Gastroesophageal sphincter (tissue), 4 donors: Measurements from ENCODE around the gene FAM240A. TPM values are rescaled to one million over a fixed set of nuclear protein-coding genes. Genes with fewer than 3 reads are reported as not detected.

ENCODE experiments used
- ATAC-seq: fragments of 150-250 bp; one replicate; pipeline ENCODE4 v1.9.1; 2016; ENCODE audit warnings: mild to moderate bottlenecking, moderate library complexity
- H3K27ac ChIP-seq, 4 donors: fragments of 200-600 bp; sonication (generic) in 3 of 4; 1 replicate in 3 of 4; 2 replicates in 1 of 4; pipeline ENCODE4 v1.5.1; 2016 to 2019
- H3K27me3 ChIP-seq: fragments of 200-600 bp; sonication (generic); one replicate; pipeline ENCODE4 v1.5.1; 2019
- H3K36me3 ChIP-seq, 2 donors: fragments of 200-600 bp; sonication (generic); one replicate each; pipeline ENCODE4 v1.5.1; 2019; ENCODE audit warnings: control low read depth in 1 of 2
- H3K4me1 ChIP-seq, 3 donors: fragments of 200-600 bp; sonication (generic); 1 replicate in 2 of 3; 2 replicates in 1 of 3; pipeline ENCODE4 v1.5.1; 2016 to 2019; ENCODE audit warnings: control low read depth in 2 of 3
- H3K4me3 ChIP-seq, 2 donors: fragments of 200-600 bp; sonication (generic); one replicate each; pipeline ENCODE4 v1.5.1; 2019; ENCODE audit warnings: mild to moderate bottlenecking in 1 of 2, moderate library complexity in 1 of 2
- H3K9me3 ChIP-seq, 3 donors: fragments of 200-600 bp; sonication (generic); one replicate each; pipeline ENCODE4 v1.5.1; 2017 to 2019; ENCODE audit warnings: control low read depth in 2 of 3
- EP300 ChIP-seq: sonication (generic); formaldehyde crosslinking; IDR thresholded peaks from one replicate; pipeline ENCODE4 v1.6.1; 2017; ENCODE audit warnings: antibody characterized with exemption, mild to moderate bottlenecking
- POLR2A ChIP-seq, 2 donors: fragments of 450-650 bp; IDR thresholded peaks; one replicate each; pipeline ENCODE4 v1.6.1; 2017; ENCODE audit warnings: antibody characterized with exemption in 2 of 2, mild to moderate bottlenecking in 2 of 2, moderate library complexity in 1 of 2
- POLR2AphosphoS5 ChIP-seq: sonication (generic); formaldehyde crosslinking; IDR thresholded peaks from one replicate; pipeline ENCODE4 v1.6.1; 2017; ENCODE audit warnings: antibody characterized with exemption
- WGBS, 2 donors: methylation state at CpG; one replicate each; pipeline ENCODE4 v1.1.5; 2018; ENCODE audit warnings: low coverage in 1 of 2; 5-methylcytosine and 5-hydroxymethylcytosine counted together
- total RNA-seq, 4 donors: library from RNA; depleted of rRNA; stranded (reverse); fragments of >200 nt; gene quantifications; one replicate each; pipeline ENCODE4 v1.1.0, GENCODE V29; 2016
- TF ChIP-seq, protein P1 (sequence below), 4 experiments: fragments of 200-600 bp in 2 of 4; fragments of 450-650 bp in 2 of 4; sonication (generic) in 1 of 4; IDR thresholded peaks; one replicate each; pipeline ENCODE4 v1.5.1; 2017 to 2019; ENCODE audit warnings: antibody characterized with exemption in 4 of 4, mild to moderate bottlenecking in 2 of 4, moderate library complexity in 2 of 4

FAM240A gene
- total RNA-seq, 4 donors from 2014 or later = not detected

DNA sequence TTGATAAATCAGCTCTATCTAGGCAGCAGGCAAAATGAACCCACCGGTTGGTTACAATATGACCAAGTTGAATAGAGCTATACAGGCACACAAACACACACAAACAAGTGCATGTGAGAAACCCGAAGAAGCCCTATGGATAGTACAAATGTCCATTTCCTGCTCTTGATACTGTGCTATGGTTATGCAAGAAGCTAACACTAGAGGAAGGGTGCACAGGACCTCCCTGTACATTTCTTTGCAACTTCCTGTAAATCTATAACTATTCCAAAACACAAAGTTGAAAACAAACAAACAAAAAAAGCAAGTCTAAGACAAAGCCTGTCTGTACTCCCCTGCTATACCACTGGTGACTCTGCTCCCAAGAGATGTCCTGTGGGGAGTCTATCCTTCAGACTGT, 8.2 kb upstream of the FAM240A start:
- ATAC-seq = no peak
- Histone ChIP-seq H3K4me1 (no peaks in the 10 kb centered on the region), H3K27me3 (peaks cover under 1% of the 10 kb centered on the region), H3K9me3 (no peaks in the 10 kb centered on the region), H3K27ac (no peak overlapping the region), H3K36me3 (no peaks in the 10 kb centered on the region), H3K4me3 (no peak overlapping the region)
- 50 to 80% methylated on average over 1 to 2 of the region's 2 CpGs for WGBS, 2 donors
- TF ChIP-seq POLR2A (IDR thresholded peaks at IDR 0.05) (no peak), POLR2AphosphoS5 (no peak), EP300 (no peak)
- TF ChIP-seq, protein P1, sequence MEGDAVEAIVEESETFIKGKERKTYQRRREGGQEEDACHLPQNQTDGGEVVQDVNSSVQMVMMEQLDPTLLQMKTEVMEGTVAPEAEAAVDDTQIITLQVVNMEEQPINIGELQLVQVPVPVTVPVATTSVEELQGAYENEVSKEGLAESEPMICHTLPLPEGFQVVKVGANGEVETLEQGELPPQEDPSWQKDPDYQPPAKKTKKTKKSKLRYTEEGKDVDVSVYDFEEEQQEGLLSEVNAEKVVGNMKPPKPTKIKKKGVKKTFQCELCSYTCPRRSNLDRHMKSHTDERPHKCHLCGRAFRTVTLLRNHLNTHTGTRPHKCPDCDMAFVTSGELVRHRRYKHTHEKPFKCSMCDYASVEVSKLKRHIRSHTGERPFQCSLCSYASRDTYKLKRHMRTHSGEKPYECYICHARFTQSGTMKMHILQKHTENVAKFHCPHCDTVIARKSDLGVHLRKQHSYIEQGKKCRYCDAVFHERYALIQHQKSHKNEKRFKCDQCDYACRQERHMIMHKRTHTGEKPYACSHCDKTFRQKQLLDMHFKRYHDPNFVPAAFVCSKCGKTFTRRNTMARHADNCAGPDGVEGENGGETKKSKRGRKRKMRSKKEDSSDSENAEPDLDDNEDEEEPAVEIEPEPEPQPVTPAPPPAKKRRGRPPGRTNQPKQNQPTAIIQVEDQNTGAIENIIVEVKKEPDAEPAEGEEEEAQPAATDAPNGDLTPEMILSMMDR (IDR thresholded peaks at IDR 0.05) = no peak

DNA sequence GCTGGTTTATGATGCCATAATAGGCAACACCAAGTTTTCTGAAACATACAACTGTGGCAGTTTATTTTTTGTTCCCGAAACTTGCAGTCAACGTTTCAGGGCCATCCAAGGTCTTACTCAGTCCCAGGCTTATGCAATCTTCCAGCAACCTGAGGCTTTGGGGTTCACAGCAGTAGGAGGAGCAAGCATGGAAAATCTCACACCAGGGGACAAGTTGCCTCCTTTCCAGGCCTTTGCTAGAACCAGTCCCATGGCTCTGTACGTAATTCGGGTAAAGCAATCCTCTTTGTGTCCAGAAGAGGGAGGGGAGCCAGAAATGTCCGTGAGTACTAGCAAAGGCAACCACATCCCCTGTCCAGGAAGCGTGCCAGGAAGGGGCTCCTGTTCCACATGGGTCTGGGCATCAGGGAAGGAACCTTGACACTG, 4.7 kb upstream of the FAM240A start:
- Histone ChIP-seq H3K36me3 (no peaks in the 10 kb centered on the region), H3K27ac (no peak overlapping the region), H3K27me3 (peaks cover 8% of the 10 kb centered on the region), H3K4me3 (no peak overlapping the region), H3K9me3 (no peaks in the 10 kb centered on the region), H3K4me1 (no peaks in the 10 kb centered on the region)
- WGBS, 2 donors = 48 to 59% methylated on average over 2 to 4 of the region's 6 CpGs
- TF ChIP-seq, protein P1 (IDR thresholded peaks at IDR 0.05) = no peak
- TF ChIP-seq POLR2A (IDR thresholded peaks at IDR 0.05) (no peak), POLR2AphosphoS5 (no peak), EP300 (no peak)
- peak; percentile 42 for ATAC-seq

DNA sequence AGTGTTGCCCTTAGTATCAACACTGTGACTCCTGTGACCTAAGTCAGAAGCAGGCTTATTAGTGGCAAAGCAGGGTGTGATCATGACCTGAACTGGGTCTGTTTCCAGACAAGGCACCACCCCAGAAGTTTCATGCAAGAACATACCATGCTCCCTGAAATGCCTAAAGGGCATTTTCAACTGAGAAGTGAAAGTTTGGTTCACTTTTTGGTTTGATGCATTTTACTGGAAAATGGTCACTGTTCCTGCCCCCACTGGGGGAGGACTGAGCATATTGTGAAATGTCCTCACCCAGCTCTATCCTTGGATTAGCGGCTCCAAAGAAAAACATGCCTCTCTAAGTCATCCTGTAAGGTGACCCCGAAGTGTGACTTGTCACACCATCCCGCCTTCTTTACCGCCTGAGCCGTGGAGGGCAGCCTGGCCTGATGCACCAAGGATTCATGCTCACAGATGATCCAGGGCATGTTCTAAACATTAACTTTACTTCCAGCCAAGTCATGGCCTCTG, 3.1 kb upstream of the FAM240A start:
- 50% methylated on average over 5 of the region's 5 CpGs; no CpG with 5 or more reads in 1 of the 2 donors for WGBS, 2 donors
- H3K27me3 ChIP-seq = peaks cover 13% of the 10 kb centered on the region
- no peak overlapping the region for H3K4me3 ChIP-seq
- no peak overlapping the region for H3K27ac ChIP-seq
- no peaks in the 10 kb centered on the region for H3K4me1 ChIP-seq
- TF ChIP-seq POLR2AphosphoS5 = no peak
- no peak for TF ChIP-seq EP300
- no peak for TF ChIP-seq POLR2A (IDR thresholded peaks at IDR 0.05)
- TF ChIP-seq, protein P1 (IDR thresholded peaks at IDR 0.05) = no peak
- no peaks in the 10 kb centered on the region for H3K36me3 ChIP-seq
- no peak for ATAC-seq
- H3K9me3 ChIP-seq = no peaks in the 10 kb centered on the region

DNA sequence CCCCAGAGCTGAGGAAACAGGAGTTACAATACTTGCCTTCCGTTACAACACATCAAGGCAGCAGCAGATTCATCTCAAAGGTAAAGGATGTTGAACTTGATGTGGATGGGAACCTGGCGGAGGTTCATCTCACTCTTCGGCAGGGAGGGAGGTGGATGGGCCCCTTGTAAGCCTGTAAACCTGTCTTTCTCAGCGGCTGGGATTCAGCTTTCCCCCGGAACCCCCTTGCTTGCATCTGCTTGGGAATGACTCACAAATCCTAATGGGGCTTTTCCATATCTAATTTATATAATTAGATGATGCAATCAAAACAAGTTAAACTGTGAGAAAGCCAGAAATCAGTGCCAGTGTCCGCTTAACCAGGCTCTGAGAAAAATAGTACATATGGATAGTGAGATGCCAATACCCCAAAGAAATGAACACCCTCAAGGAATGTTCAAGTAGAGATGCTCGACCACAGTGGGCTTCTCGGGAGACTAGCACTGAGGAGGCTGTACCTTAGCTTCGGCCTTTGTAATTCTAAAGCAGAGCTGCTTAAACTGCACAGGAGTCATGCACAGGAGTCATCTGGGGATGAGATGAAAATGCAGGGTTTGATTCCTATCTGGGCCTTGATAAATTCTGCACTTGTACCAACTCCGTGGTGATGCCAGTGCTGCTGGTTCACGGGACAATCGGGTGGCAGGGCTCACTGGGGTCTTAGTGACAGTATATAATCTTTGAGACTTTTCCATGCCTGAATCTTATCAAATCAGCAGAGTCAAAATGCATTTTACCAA, 2.2 kb upstream of the FAM240A start:
- TF ChIP-seq EP300 = no peak
- TF ChIP-seq POLR2AphosphoS5 = no peak
- TF ChIP-seq POLR2A (IDR thresholded peaks at IDR 0.05) = no peak
- TF ChIP-seq, protein P1 (IDR thresholded peaks at IDR 0.05) = no peak
- Histone ChIP-seq H3K27me3 (peaks cover 19% of the 10 kb centered on the region), H3K36me3 (no peaks in the 10 kb centered on the region), H3K27ac (no peak overlapping the region), H3K9me3 (no peaks in the 10 kb centered on the region), H3K4me1 (no peaks in the 10 kb centered on the region), H3K4me3 (no peak overlapping the region)
- ATAC-seq = no peak
- 66 to 87% methylated on average over 9 to 10 of the region's 12 CpGs for WGBS, 2 donors
